ENCODE results near the gene CA6.

The CA6 gene

DNA sequence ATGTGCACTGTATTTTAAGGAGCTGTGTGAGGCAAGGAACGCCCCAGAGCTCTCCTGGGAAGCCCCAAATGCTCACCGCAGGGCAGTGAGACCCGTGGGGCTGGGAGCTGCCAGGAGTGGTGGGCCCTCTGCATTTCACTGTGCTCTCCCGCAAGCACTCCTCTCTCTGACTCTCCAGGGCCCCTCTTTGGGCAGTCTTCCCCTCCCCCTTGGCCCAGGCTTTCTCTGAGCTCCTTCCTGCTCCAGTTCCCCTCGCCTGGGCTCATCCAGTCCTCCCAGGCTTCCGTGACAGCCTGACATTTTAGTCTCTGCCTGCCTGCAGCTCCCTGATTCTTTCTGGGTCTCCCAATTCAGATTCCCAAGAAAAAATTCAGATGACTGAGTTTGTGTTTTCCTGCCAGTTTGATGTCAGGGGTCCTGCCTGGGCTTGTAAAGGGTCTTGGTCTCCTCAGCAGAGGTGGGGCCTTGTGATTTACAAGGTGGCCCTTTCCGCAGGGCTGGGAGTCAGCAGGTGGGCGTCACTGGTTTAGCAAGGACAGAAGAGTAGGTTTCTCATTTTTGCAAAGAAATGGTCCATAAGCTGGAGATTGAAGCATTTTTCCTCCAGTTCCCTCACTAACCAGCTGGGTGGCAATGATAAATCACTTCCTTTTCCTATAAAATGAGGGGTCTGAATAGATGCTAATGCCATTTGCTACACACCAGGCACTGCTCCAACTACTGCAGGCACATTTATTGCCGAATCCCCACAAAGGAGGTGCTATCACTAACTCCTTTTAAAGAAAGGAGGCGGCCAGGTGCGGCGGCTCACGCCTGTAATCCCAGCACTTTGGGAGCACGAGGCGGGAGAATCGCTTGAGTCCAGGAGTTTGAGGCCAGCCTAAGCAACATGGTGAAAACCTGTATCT lies 1.9 kb upstream of the CA6 start:
- no peak for DNase-seq (ENCODE audit: low read depth)
- TF ChIP-seq, protein P1, sequence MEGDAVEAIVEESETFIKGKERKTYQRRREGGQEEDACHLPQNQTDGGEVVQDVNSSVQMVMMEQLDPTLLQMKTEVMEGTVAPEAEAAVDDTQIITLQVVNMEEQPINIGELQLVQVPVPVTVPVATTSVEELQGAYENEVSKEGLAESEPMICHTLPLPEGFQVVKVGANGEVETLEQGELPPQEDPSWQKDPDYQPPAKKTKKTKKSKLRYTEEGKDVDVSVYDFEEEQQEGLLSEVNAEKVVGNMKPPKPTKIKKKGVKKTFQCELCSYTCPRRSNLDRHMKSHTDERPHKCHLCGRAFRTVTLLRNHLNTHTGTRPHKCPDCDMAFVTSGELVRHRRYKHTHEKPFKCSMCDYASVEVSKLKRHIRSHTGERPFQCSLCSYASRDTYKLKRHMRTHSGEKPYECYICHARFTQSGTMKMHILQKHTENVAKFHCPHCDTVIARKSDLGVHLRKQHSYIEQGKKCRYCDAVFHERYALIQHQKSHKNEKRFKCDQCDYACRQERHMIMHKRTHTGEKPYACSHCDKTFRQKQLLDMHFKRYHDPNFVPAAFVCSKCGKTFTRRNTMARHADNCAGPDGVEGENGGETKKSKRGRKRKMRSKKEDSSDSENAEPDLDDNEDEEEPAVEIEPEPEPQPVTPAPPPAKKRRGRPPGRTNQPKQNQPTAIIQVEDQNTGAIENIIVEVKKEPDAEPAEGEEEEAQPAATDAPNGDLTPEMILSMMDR (conservative IDR thresholded peaks at IDR 0.05; ENCODE audit: low read depth, low read length) = no peak
- no peak overlapping the region for H3K4me3 ChIP-seq (ENCODE audit: low read length)

DNA sequence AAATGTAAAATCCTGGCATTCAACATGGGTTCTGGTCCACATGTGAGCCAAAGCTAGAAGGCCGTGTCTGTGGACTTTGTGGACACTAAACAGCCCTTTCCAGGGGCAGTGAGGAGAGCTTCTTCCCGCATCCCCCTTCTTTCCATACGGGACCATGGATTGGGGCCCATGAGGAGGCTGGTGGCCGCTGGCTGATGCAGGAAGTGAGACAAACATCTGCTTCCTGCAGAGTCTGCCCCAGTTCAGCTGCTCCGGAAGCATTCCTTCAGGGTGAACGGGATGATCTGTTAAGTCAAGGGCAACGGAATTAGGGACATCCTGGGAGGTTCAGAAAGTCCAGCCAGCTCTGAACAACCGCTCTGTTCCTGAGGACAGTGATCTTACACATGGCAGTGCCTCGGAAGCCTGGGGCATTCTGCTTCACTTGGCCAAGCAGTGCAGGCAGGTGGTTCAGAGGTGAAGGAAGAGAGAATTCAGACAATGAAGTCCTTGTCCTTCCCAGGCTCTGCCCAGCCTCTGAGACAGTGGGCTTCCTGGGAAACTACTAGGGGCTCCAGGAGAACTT lies 1.5 kb downstream of the CA6 start:
- TF ChIP-seq, protein P1 (conservative IDR thresholded peaks at IDR 0.05; ENCODE audit: low read depth, low read length) = no peak

DNA sequence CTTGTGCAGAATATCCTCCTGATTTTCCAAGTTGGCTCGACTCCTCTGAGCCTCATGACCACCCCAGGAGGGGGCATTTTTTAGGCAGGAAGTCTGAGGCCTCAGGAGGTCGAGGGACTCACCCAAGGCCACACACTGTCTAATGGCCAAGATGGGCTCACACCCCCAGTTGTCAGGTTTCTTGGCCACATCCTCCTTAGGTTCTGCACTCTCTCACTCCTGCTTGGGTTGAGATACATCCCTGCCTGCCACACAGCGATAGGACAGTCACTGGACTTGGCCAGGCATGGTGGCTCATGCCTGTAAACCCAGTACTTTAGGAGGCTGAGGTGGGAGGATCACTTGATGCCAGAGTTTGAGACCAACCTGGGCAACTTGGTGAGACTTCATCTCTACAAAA lies 4.6 kb downstream of the CA6 start:
- no peak for DNase-seq (ENCODE audit: low read depth)
- TF ChIP-seq, protein P1 (conservative IDR thresholded peaks at IDR 0.05; ENCODE audit: low read depth, low read length) = no peak
- H3K4me3 ChIP-seq (ENCODE audit: low read length) = no peak overlapping the region

More for the DNA sequence above, 1.5 kb downstream of the CA6 start:
- no peak for DNase-seq (ENCODE audit: low read depth)
- no peak overlapping the region for H3K4me3 ChIP-seq (ENCODE audit: low read length)

DNA sequence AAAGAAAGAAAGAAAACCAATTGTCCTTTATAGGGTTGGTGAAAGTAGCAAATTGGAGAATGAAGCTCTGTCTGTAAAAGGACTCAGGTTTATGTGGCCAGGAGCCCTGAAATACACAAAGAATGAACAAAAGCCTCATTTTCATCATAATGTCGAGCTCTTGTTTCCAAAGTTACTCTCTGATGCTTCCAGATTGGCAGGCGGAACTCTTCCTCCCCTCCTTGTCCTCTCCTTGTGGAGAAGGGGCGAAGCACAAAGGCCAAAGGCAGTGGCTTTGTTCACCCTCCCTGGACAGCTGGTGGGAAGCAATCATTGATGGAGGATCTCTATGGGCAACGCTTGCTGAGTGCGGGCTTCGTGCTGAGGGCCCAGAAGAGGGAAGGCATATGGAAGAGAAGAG lies 5.6 kb downstream of the CA6 start:
- no peak for DNase-seq (ENCODE audit: low read depth)
- no peak overlapping the region for H3K4me3 ChIP-seq (ENCODE audit: low read length)
- TF ChIP-seq, protein P1 (conservative IDR thresholded peaks at IDR 0.05; ENCODE audit: low read depth, low read length) = no peak

DNA sequence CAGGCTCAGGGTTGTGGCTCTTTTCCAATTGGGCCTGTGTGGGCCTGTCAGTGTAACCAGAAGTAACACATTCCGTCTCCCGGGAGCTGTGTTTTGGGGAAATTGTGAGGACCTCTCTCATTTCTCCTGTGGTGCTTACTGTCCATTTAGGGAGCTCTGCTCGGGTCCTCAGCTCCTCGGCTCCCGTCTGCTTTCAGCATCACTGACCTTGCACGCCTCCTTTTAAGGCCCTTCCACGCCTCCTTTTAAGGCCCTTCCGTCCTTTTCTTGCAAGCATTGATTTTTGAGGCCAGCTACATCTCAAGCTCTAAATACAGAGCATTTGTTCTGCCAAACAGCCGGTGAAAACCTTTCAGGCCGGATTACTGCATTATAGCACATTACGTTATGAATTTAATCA lies 9.7 kb downstream of the CA6 start:
- TF ChIP-seq, protein P1 (conservative IDR thresholded peaks at IDR 0.05; ENCODE audit: low read depth, low read length) = no peak
- H3K4me3 ChIP-seq (ENCODE audit: low read length) = no peak overlapping the region
- no peak for DNase-seq (ENCODE audit: low read depth)

DNA sequence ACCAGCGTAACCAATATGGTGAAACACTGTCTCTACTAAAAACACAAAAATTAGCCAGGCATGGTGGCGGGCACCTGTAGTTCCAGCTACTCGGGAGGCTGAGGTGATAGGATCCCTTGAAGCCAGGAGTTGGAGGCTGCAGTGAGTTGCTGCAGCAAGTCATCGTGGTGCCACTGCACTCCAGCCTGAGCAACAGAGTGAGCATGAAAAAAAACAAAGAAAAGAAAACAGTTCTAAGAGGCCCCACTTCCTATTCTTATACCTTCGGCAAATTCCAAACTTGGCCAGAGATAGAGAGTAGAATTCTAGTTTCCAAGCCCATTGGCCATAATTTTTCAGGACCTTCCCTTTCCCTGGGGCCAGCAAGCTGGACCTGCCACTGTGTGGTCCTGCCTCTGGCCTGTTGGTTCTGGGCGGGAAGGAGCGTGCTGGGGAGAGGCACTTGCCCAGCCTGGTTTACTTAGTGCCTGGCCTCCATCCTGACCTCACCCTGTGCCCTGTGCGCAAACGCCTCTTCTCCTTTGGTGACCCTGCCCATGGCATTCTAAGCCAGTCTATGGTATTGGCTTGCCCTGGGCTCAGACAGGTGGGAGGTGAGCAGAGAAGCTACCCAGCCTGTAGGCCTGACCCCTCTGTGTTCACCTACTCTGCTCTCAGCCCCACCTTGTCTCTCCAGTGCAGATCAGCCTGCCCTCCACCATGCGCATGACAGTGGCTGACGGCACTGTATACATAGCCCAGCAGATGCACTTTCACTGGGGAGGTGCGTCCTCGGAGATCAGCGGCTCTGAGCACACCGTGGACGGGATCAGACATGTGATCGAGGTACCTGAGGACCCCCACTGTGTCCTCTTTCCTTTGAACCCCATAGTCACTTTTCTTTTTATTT lies 11.0 kb downstream of the CA6 start:
- DNase-seq (ENCODE audit: low read depth) = no peak
- TF ChIP-seq, protein P1 (conservative IDR thresholded peaks at IDR 0.05; ENCODE audit: low read depth, low read length) = no peak
- H3K4me3 ChIP-seq (ENCODE audit: low read length) = no peak overlapping the region

Data from retinal pigment epithelial cell (primary cell).